Measurements from ENCODE around the gene ATF4.

The ATF4 gene

GRCh38 chr22:39558950-39559349 lies 38.6 kb downstream of the ATF4 start:
- Histone ChIP-seq H3K4me3 (ENCODE audit: low read length, poor library complexity, severe bottlenecking) (no peak overlapping the region), H3K9me3 (ENCODE audit: insufficient read depth, low read depth, low read length) (no peaks in the 10 kb centered on the region), H3K4me2 (ENCODE audit: low read depth, low read length, poor library complexity, severe bottlenecking) (no peak overlapping the region), H4K20me1 (ENCODE audit: insufficient read depth, low read length, poor library complexity, severe bottlenecking) (no peaks in the 10 kb centered on the region), H3K9ac (ENCODE audit: low read depth, low read length, poor library complexity, severe bottlenecking) (no peak overlapping the region), H3F3A (ENCODE audit: low read depth) (no peaks in the 10 kb centered on the region), H2AFZ (ENCODE audit: low read length) (no peak overlapping the region), H3K36me3 (ENCODE audit: insufficient read depth, low read length) (no peaks in the 10 kb centered on the region), H3K27me3 (ENCODE audit: insufficient read depth, low read length, poor library complexity, severe bottlenecking) (no peaks in the 10 kb centered on the region), H3K9me2 (replicated peaks; ENCODE audit: low read depth, low read length) (no peaks in the 10 kb centered on the region), H3K4me1 (ENCODE audit: insufficient read depth, low read length, poor library complexity, severe bottlenecking) (no peaks in the 10 kb centered on the region), H3K79me2 (ENCODE audit: insufficient read depth, low read length) (no peaks in the 10 kb centered on the region)
- TF ChIP-seq CTCF (conservative IDR thresholded peaks at IDR 0.05; ENCODE audit: low read length), result no peak
- no peak for TF ChIP-seq EZH2phosphoT487 (IDR thresholded peaks at IDR 0.05; ENCODE audit: borderline replicate concordance)

GRCh38 chr22:39559456-39560105 lies 39.2 kb downstream of the ATF4 start:
- H3K9me2 ChIP-seq (replicated peaks; ENCODE audit: low read depth, low read length), result no peaks in the 10 kb centered on the region
- TF ChIP-seq EZH2phosphoT487 (IDR thresholded peaks at IDR 0.05; ENCODE audit: borderline replicate concordance) (no peak), CTCF (conservative IDR thresholded peaks at IDR 0.05; ENCODE audit: low read length) (peak; percentile 78)
- no peak overlapping the region for H3K4me2 ChIP-seq (ENCODE audit: low read depth, low read length, poor library complexity, severe bottlenecking)
- no peak overlapping the region for H3K4me3 ChIP-seq (ENCODE audit: low read length, poor library complexity, severe bottlenecking)
- no peaks in the 10 kb centered on the region for H3K9me3 ChIP-seq (ENCODE audit: insufficient read depth, low read depth, low read length)
- H3K4me1 ChIP-seq (ENCODE audit: insufficient read depth, low read length, poor library complexity, severe bottlenecking), result no peaks in the 10 kb centered on the region
- H3F3A ChIP-seq (ENCODE audit: low read depth), result no peaks in the 10 kb centered on the region
- no peaks in the 10 kb centered on the region for H3K27me3 ChIP-seq (ENCODE audit: insufficient read depth, low read length, poor library complexity, severe bottlenecking)
- no peak overlapping the region for H3K9ac ChIP-seq (ENCODE audit: low read depth, low read length, poor library complexity, severe bottlenecking)
- no peaks in the 10 kb centered on the region for H4K20me1 ChIP-seq (ENCODE audit: insufficient read depth, low read length, poor library complexity, severe bottlenecking)
- no peaks in the 10 kb centered on the region for H3K79me2 ChIP-seq (ENCODE audit: insufficient read depth, low read length)
- H3K36me3 ChIP-seq (ENCODE audit: insufficient read depth, low read length), result no peaks in the 10 kb centered on the region
- no peak overlapping the region for H2AFZ ChIP-seq (ENCODE audit: low read length)

GRCh38 chr22:39560127-39560526 lies 39.8 kb downstream of the ATF4 start:
- Histone ChIP-seq H3K4me2 (ENCODE audit: low read depth, low read length, poor library complexity, severe bottlenecking) (no peak overlapping the region), H3K9me2 (replicated peaks; ENCODE audit: low read depth, low read length) (no peaks in the 10 kb centered on the region), H2AFZ (ENCODE audit: low read length) (no peak overlapping the region), H3K4me3 (ENCODE audit: low read length, poor library complexity, severe bottlenecking) (no peak overlapping the region), H3K9ac (ENCODE audit: low read depth, low read length, poor library complexity, severe bottlenecking) (no peak overlapping the region), H3F3A (ENCODE audit: low read depth) (no peaks in the 10 kb centered on the region), H3K36me3 (ENCODE audit: insufficient read depth, low read length) (no peaks in the 10 kb centered on the region), H3K9me3 (ENCODE audit: insufficient read depth, low read depth, low read length) (no peaks in the 10 kb centered on the region), H3K4me1 (ENCODE audit: insufficient read depth, low read length, poor library complexity, severe bottlenecking) (no peaks in the 10 kb centered on the region), H3K79me2 (ENCODE audit: insufficient read depth, low read length) (no peaks in the 10 kb centered on the region), H3K27me3 (ENCODE audit: insufficient read depth, low read length, poor library complexity, severe bottlenecking) (no peaks in the 10 kb centered on the region), H4K20me1 (ENCODE audit: insufficient read depth, low read length, poor library complexity, severe bottlenecking) (no peaks in the 10 kb centered on the region)
- no peak for TF ChIP-seq CTCF (conservative IDR thresholded peaks at IDR 0.05; ENCODE audit: low read length)
- TF ChIP-seq EZH2phosphoT487 (IDR thresholded peaks at IDR 0.05; ENCODE audit: borderline replicate concordance), result no peak

Measured in Loucy (cell line).